Parathyroid adenoma (tissue), 2 donors: ENCODE measurements around the gene DUSP1.

Experiments
- H2AFZ ChIP-seq: fragments of 300-600 bp; sonication (generic); one replicate; pipeline ENCODE4 v1.7.0; 2017; ENCODE audit warnings: antibody characterized with exemption, mild to moderate bottlenecking
- H3K27ac ChIP-seq: fragments of 300-600 bp; sonication (generic); one replicate; pipeline ENCODE4 v1.7.0; 2017
- H3K27me3 ChIP-seq: fragments of 300-600 bp; sonication (generic); one replicate; pipeline ENCODE4 v1.7.0; 2017; ENCODE audit warnings: low read length; ENCODE audit not compliant: control insufficient read depth, insufficient read depth
- H3K36me3 ChIP-seq: fragments of 300-600 bp; sonication (generic); one replicate; pipeline ENCODE4 v1.7.0; 2017; ENCODE audit warnings: low read length; ENCODE audit not compliant: control insufficient read depth, insufficient read depth
- H3K4me1 ChIP-seq: fragments of 300-600 bp; sonication (generic); one replicate; pipeline ENCODE4 v1.7.0; 2017; ENCODE audit warnings: control low read depth
- H3K4me2 ChIP-seq: fragments of 300-600 bp; sonication (generic); one replicate; pipeline ENCODE4 v1.7.0; 2017; ENCODE audit warnings: low read length
- H3K4me3 ChIP-seq: fragments of 300-600 bp; sonication (generic); one replicate; pipeline ENCODE4 v1.7.0; 2017; ENCODE audit warnings: low read depth, low read length
- H3K79me2 ChIP-seq: fragments of 300-600 bp; sonication (generic); one replicate; pipeline ENCODE4 v1.7.0; 2017; ENCODE audit warnings: control low read depth
- H3K9ac ChIP-seq: fragments of 300-600 bp; sonication (generic); one replicate; pipeline ENCODE4 v1.7.0; 2017; ENCODE audit warnings: mild to moderate bottlenecking
- H3K9me3 ChIP-seq: fragments of 300-600 bp; sonication (generic); one replicate; pipeline ENCODE4 v1.7.0; 2017; ENCODE audit warnings: low read length; ENCODE audit not compliant: control insufficient read depth
- TF ChIP-seq, protein P1 (sequence below): fragments of 300-600 bp; sonication (generic); IDR thresholded peaks from one replicate; pipeline ENCODE4 v1.7.0; 2017; ENCODE audit warnings: antibody characterized with exemption, mild to moderate bottlenecking
- donor health status: primary hyperparathyroidism.

The DUSP1 gene

DNA sequence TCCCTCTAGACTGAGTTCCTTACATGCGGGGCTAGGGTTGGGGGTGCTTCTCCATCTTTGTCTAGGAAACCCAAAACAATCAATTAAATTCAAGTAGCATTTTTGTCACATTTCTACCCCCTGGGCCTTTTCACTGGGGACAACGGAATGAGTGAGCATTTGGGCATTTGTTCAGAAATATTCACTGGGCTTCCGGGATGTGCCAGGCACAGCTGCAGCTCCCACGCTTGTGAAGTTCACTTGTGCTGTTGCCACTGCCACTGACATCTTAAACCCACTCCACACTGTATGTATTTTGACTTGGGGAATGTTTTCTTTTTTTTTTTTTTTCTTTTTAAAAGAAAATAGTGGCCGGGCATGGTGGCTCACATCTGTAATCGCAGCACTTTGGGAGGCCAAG lies 31.6 kb downstream of the DUSP1 start:
- Histone ChIP-seq H3K4me1 (no peaks in the 10 kb centered on the region), H3K9ac (no peak overlapping the region), H3K27ac (no peak overlapping the region)

DNA sequence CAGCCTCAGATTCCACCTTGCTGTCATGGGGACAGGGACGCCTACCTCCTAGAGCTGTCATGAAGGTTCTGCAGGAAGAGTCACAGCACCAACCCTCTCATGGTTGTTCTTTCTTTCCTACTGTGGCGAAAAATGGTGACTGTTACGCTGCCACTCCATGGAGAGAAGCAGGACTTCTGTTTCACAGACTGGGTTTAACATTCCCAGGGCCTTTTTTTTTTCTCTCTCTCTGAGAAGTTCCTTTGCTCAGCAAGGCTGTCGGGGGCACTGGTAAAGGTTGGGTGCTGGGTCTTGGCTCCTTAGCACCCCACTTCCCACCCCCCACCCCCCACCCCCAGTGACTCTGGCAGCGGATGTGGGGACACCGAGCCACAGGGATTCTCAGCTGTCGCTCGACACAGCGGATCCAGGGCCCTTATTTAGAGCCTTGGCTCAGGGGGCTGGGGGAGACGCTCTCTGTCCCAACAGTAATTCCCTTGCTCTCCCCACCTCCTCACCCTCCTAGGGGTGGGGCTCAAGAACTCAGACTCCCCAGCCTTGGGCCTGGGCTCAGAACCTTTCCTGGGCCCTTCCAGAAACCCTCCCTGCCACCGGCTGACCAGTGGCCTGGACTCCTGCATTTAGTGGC lies 34.4 kb downstream of the DUSP1 start:
- Histone ChIP-seq H2AFZ (no peak overlapping the region), H3K27me3 (no peaks in the 10 kb centered on the region), H3K79me2 (no peaks in the 10 kb centered on the region), H3K4me1 (peaks cover 9% of the 10 kb centered on the region), H3K27ac (no peak overlapping the region), H3K36me3 (no peaks in the 10 kb centered on the region), H3K9me3 (no peaks in the 10 kb centered on the region), H3K9ac (no peak overlapping the region), H3K4me2 (no peak overlapping the region), H3K4me3 (no peak overlapping the region)
- TF ChIP-seq, protein P1, sequence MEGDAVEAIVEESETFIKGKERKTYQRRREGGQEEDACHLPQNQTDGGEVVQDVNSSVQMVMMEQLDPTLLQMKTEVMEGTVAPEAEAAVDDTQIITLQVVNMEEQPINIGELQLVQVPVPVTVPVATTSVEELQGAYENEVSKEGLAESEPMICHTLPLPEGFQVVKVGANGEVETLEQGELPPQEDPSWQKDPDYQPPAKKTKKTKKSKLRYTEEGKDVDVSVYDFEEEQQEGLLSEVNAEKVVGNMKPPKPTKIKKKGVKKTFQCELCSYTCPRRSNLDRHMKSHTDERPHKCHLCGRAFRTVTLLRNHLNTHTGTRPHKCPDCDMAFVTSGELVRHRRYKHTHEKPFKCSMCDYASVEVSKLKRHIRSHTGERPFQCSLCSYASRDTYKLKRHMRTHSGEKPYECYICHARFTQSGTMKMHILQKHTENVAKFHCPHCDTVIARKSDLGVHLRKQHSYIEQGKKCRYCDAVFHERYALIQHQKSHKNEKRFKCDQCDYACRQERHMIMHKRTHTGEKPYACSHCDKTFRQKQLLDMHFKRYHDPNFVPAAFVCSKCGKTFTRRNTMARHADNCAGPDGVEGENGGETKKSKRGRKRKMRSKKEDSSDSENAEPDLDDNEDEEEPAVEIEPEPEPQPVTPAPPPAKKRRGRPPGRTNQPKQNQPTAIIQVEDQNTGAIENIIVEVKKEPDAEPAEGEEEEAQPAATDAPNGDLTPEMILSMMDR = no peak

More for the DNA sequence above, 31.6 kb downstream of the DUSP1 start:
- Histone ChIP-seq H3K27me3 (no peaks in the 10 kb centered on the region), H3K36me3 (no peaks in the 10 kb centered on the region), H3K4me2 (no peak overlapping the region), H2AFZ (no peak overlapping the region), H3K79me2 (no peaks in the 10 kb centered on the region), H3K9me3 (no peaks in the 10 kb centered on the region), H3K4me3 (no peak overlapping the region)
- TF ChIP-seq, protein P1 = no peak

DNA sequence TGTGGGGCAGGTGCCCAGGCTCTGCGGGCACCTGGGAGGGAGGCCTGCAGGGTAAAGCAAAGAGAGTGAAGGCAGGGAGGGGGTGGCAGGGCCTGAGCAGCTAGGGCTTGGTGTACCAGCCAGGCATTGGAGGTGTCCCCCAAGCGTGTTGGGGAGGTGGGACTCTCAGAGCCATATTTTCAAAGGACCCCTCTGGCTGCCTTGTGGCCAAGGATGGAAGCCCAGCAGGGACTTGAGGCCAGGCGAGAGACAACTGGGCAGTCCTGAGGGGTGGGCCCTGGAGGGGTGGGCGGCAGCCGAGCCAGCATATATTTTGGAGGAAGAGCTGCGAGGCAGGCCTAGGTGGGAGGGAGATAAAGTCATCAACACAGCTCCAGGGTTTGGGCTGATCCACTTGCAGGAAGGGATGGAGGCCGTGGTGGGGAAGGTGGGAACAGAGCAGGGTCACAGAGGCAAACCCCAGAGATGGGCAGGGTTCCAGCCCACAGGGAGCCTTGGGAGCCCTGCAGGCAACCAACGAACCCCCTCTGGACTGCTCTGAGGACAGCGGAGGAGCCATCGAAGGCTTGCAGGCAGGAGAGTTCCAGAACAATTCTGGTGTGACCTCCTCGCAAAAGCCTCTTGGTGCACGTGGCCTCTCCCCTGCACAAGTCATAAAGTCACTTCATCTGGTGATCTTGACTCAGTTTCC lies 35.7 kb downstream of the DUSP1 start:
- peaks cover 9% of the 10 kb centered on the region for H3K4me1 ChIP-seq
- no peaks in the 10 kb centered on the region for H3K79me2 ChIP-seq
- TF ChIP-seq, protein P1 = no peak
- no peak overlapping the region for H3K4me3 ChIP-seq
- no peak overlapping the region for H3K4me2 ChIP-seq
- H3K9ac ChIP-seq = no peak overlapping the region
- H3K27ac ChIP-seq = no peak overlapping the region
- H3K9me3 ChIP-seq = no peaks in the 10 kb centered on the region
- H2AFZ ChIP-seq = no peak overlapping the region
- H3K27me3 ChIP-seq = no peaks in the 10 kb centered on the region
- H3K36me3 ChIP-seq = no peaks in the 10 kb centered on the region

DNA sequence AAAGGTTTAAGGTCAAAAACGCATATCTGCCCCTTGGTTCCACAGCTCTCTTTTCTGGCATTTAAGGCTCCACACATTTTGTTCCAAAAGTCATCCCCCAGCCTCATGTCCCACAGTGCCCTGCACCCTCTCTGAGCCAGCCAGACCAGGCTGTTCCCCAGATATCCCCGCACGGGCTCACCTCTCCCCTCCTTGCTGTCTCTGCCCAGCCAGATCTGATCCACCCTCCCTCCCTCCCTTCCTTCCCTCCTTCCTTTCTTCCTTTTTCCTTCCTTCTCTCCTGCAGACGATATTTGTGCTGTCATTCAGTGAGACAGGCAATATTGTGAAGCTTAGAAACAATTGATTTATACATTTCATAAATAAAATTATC lies 37.0 kb downstream of the DUSP1 start:
- H2AFZ ChIP-seq = peak overlapping the region; percentile 86
- H3K4me1 ChIP-seq = peaks cover 9% of the 10 kb centered on the region
- no peaks in the 10 kb centered on the region for H3K9me3 ChIP-seq
- no peaks in the 10 kb centered on the region for H3K79me2 ChIP-seq
- TF ChIP-seq, protein P1 = no peak
- no peaks in the 10 kb centered on the region for H3K27me3 ChIP-seq
- no peaks in the 10 kb centered on the region for H3K36me3 ChIP-seq
- peak overlapping the region; percentile 72 for H3K27ac ChIP-seq
- H3K9ac ChIP-seq = no peak overlapping the region
- H3K4me3 ChIP-seq = no peak overlapping the region
- no peak overlapping the region for H3K4me2 ChIP-seq
